Lower lobe of right lung (tissue), 2 donors: ENCODE results near the gene TMA7. TPM values are rescaled to one million over a fixed set of nuclear protein-coding genes. Genes with fewer than 3 reads are reported as not detected.
A peak's percentile ranks its signal among the peaks of the same experiment; 100 is the strongest.

Experiments used
- ATAC-seq, 2 donors: fragments of 200-7000 bp; cut with Tn5 transposase; one replicate each; pipeline ENCODE4 v1.9.1; 2020 to 2022; ENCODE audit warnings: mild to moderate bottlenecking in 2 of 2, moderate library complexity in 2 of 2
- DNase-seq: peaks from one replicate; pipeline ENCODE4 v3.0.0-alpha.2; 2020
- H3K27ac ChIP-seq: fragments of 200-600 bp; one replicate; pipeline ENCODE4 v1.8.0; 2022
- H3K27me3 ChIP-seq: fragments of 200-600 bp; one replicate; pipeline ENCODE4 v1.8.0; 2022; ENCODE audit warnings: low read depth
- H3K36me3 ChIP-seq: fragments of 200-600 bp; one replicate; pipeline ENCODE4 v1.8.0; 2022; ENCODE audit warnings: mild to moderate bottlenecking
- H3K4me1 ChIP-seq: fragments of 200-600 bp; one replicate; pipeline ENCODE4 v1.8.0; 2022
- H3K4me3 ChIP-seq: fragments of 200-600 bp; one replicate; pipeline ENCODE4 v1.8.0; 2022; ENCODE audit warnings: mild to moderate bottlenecking
- H3K9me3 ChIP-seq: fragments of 200-600 bp; one replicate; pipeline ENCODE4 v1.8.0; 2022
- CTCF ChIP-seq: fragments of 200-600 bp; IDR thresholded peaks from one replicate; pipeline ENCODE4 v1.8.0; 2022; ENCODE audit warnings: antibody characterized with exemption, mild to moderate bottlenecking
- intact Hi-C: fragments of 100-400 bp; cut with DNase I; formaldehyde crosslinking; loops from one replicate; pipeline ENCODE4 v1.11.0; 2022
- total RNA-seq: library from RNA; stranded (reverse); fragmentation: NEBNext Ultra II Directional; extraction: Animal tissue kit (Norgen Biotek cat#: 25700); gene quantifications from one replicate; pipeline ENCODE4 v1.2.1, GENCODE V29; 2021
- donor health status: DM: no; HTN: yes; CAD: no; lungs with severe emphysema.

TMA7 gene
- total RNA-seq, 1 donor from 2014 or later = 153 TPM

- no peak overlapping the region for H3K27ac ChIP-seq
- H3K4me1 ChIP-seq = no peaks in the 10 kb centered on the region
- ATAC-seq (no peak), DNase-seq (peak; percentile 27)
- intact Hi-C loops = no loop called here
- H3K9me3 ChIP-seq = no peaks in the 10 kb centered on the region
- TF ChIP-seq CTCF = no peak
- H3K27me3 ChIP-seq = no peaks in the 10 kb centered on the region
- H3K36me3 ChIP-seq = peaks cover 99% of the 10 kb centered on the region
- no peak overlapping the region for H3K4me3 ChIP-seq
Measured at GRCh38 chr3:48410205-48411040, 29.6 kb upstream of the TMA7 start.

- H3K9me3 ChIP-seq = no peaks in the 10 kb centered on the region
- no peaks in the 10 kb centered on the region for H3K27me3 ChIP-seq
- ATAC-seq (no peak), DNase-seq (peak; percentile 26)
- no peak for TF ChIP-seq CTCF
- H3K4me1 ChIP-seq = no peaks in the 10 kb centered on the region
- H3K36me3 ChIP-seq = peaks cover 99% of the 10 kb centered on the region
- H3K4me3 ChIP-seq = no peak overlapping the region
- H3K27ac ChIP-seq = no peak overlapping the region
- intact Hi-C loops = no loop called here
Measured at GRCh38 chr3:48411041-48411588, 28.9 kb upstream of the TMA7 start.

GRCh38 chr3:48411606-48412374 is 28.3 kb upstream of the TMA7 start:
- H3K9me3 ChIP-seq = no peaks in the 10 kb centered on the region
- H3K27ac ChIP-seq = no peak overlapping the region
- intact Hi-C loops = no loop called here
- ATAC-seq = no peak
- TF ChIP-seq CTCF = no peak
- DNase-seq = peak; percentile 27
- peaks cover 99% of the 10 kb centered on the region for H3K36me3 ChIP-seq
- no peaks in the 10 kb centered on the region for H3K4me1 ChIP-seq
- H3K4me3 ChIP-seq = no peak overlapping the region
- no peaks in the 10 kb centered on the region for H3K27me3 ChIP-seq

GRCh38 chr3:48412375-48413001 is 27.6 kb upstream of the TMA7 start:
- Histone ChIP-seq H3K4me1 (no peaks in the 10 kb centered on the region), H3K27me3 (no peaks in the 10 kb centered on the region), H3K36me3 (peaks cover 99% of the 10 kb centered on the region), H3K4me3 (no peak overlapping the region), H3K27ac (no peak overlapping the region), H3K9me3 (no peaks in the 10 kb centered on the region)
- no peak for ATAC-seq
- DNase-seq = peak; percentile 40
- intact Hi-C loops = no loop called here
- no peak for TF ChIP-seq CTCF

- Histone ChIP-seq H3K9me3 (no peaks in the 10 kb centered on the region), H3K4me1 (no peaks in the 10 kb centered on the region), H3K27me3 (no peaks in the 10 kb centered on the region), H3K27ac (no peak overlapping the region), H3K4me3 (no peak overlapping the region), H3K36me3 (peaks cover 99% of the 10 kb centered on the region)
- no peak for TF ChIP-seq CTCF
- no peak for ATAC-seq
- intact Hi-C loops = no loop called here
- DNase-seq = peak; percentile 23
Measured at GRCh38 chr3:48413086-48413485, 27.0 kb upstream of the TMA7 start.
